ENCODE data around the gene MT1HL1. TPM values are rescaled to one million over a fixed set of nuclear protein-coding genes. Genes with fewer than 3 reads are reported as not detected.

Gene MT1HL1
- total and polyA plus RNA-seq, 7 donors = not detected

GRCh38 chr1:237016626-237017025 lies 12.4 kb upstream of the MT1HL1 start:
- H3K9me3 ChIP-seq = no peaks in the 10 kb centered on the region
- peaks cover 0 to 25% (median 20%) of the 10 kb centered on the region in 4 donors for H3K4me1 ChIP-seq
- no peak overlapping the region for H3K4me3 ChIP-seq
- TF ChIP-seq, protein P1, sequence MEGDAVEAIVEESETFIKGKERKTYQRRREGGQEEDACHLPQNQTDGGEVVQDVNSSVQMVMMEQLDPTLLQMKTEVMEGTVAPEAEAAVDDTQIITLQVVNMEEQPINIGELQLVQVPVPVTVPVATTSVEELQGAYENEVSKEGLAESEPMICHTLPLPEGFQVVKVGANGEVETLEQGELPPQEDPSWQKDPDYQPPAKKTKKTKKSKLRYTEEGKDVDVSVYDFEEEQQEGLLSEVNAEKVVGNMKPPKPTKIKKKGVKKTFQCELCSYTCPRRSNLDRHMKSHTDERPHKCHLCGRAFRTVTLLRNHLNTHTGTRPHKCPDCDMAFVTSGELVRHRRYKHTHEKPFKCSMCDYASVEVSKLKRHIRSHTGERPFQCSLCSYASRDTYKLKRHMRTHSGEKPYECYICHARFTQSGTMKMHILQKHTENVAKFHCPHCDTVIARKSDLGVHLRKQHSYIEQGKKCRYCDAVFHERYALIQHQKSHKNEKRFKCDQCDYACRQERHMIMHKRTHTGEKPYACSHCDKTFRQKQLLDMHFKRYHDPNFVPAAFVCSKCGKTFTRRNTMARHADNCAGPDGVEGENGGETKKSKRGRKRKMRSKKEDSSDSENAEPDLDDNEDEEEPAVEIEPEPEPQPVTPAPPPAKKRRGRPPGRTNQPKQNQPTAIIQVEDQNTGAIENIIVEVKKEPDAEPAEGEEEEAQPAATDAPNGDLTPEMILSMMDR (IDR thresholded peaks at IDR 0.05) = no peak
- TF ChIP-seq POLR2A (IDR thresholded peaks at IDR 0.05) (no peak), EP300 (IDR thresholded peaks at IDR 0.05) (no peak), POLR2AphosphoS5 (IDR thresholded peaks at IDR 0.05) (no peak)
- no peak overlapping the region for H3K27ac ChIP-seq
- no peaks in the 10 kb centered on the region for H3K27me3 ChIP-seq
- intact Hi-C loops (cut with DNase I) = loop anchor here (10.0 kb wide), 1 partner anchor 122 kb away; no protein-coding TSS in a partner anchor
- WGBS, 2 donors = 63 to 89% methylated on average over 1 of the region's 1 CpG
- H3K36me3 ChIP-seq = no peaks in the 10 kb centered on the region
- DNase-seq = no peak

- H3K36me3 ChIP-seq = no peaks in the 10 kb centered on the region
- no peak overlapping the region for H3K4me3 ChIP-seq
- no peaks in the 10 kb centered on the region for H3K9me3 ChIP-seq
- 75 to 82% methylated on average over 5 of the region's 5 CpGs for WGBS, 2 donors
- intact Hi-C loops (cut with DNase I) = loop anchor here (10.0 kb wide), 1 partner anchor 119 kb away; no protein-coding TSS in a partner anchor
- peak overlapping the region; percentile 67 to 90 (median 78) for H3K27ac ChIP-seq
- H3K4me1 ChIP-seq = peaks cover 0 to 27% (median 21%) of the 10 kb centered on the region in 4 donors
- no peak for DNase-seq
- no peaks in the 10 kb centered on the region for H3K27me3 ChIP-seq
- TF ChIP-seq, protein P1 (IDR thresholded peaks at IDR 0.05) = no peak
- TF ChIP-seq POLR2AphosphoS5 (IDR thresholded peaks at IDR 0.05) = peak in 1 of 4 donors; percentile 13
These were observed 9.4 kb upstream of the MT1HL1 start for GRCh38 chr1:237013608-237014007.

- no peaks in the 10 kb centered on the region for H3K9me3 ChIP-seq
- H3K27me3 ChIP-seq = no peaks in the 10 kb centered on the region
- peak in 3 of 4 donors; percentile 4 to 75 (median 44) for TF ChIP-seq POLR2AphosphoS5 (IDR thresholded peaks at IDR 0.05)
- TF ChIP-seq EP300 (IDR thresholded peaks at IDR 0.05) = peak in 2 of 4 donors; percentile 20 to 29
- TF ChIP-seq, protein P1 (IDR thresholded peaks at IDR 0.05) = no peak
- intact Hi-C loops (cut with DNase I) = loop anchor here (10.0 kb wide), 1 partner anchor 118 kb away; no protein-coding TSS in a partner anchor
- 11 to 61% methylated on average over 15 of the region's 15 CpGs for WGBS, 2 donors
- peaks cover 0 to 27% (median 21%) of the 10 kb centered on the region in 4 donors for H3K4me1 ChIP-seq
- peak; percentile 84 for DNase-seq
- H3K4me3 ChIP-seq = peak overlapping the region in 1 of 4 donors; percentile 14
- no peaks in the 10 kb centered on the region for H3K36me3 ChIP-seq
- peak overlapping the region; percentile 67 to 90 (median 78) for H3K27ac ChIP-seq
These were observed 8.6 kb upstream of the MT1HL1 start for GRCh38 chr1:237012788-237013383.

GRCh38 chr1:237012361-237012760 lies 8.1 kb upstream of the MT1HL1 start:
- 62 to 88% methylated on average over 5 of the region's 5 CpGs for WGBS, 2 donors
- no peaks in the 10 kb centered on the region for H3K9me3 ChIP-seq
- no peak overlapping the region for H3K4me3 ChIP-seq
- no peak for TF ChIP-seq POLR2AphosphoS5 (IDR thresholded peaks at IDR 0.05)
- no peak for TF ChIP-seq EP300 (IDR thresholded peaks at IDR 0.05)
- no peak for TF ChIP-seq POLR2A (IDR thresholded peaks at IDR 0.05)
- TF ChIP-seq, protein P1 (IDR thresholded peaks at IDR 0.05) = no peak
- intact Hi-C loops (cut with DNase I) = loop anchor here (10.0 kb wide), 1 partner anchor 118 kb away; no protein-coding TSS in a partner anchor
- no peaks in the 10 kb centered on the region for H3K36me3 ChIP-seq
- DNase-seq = no peak
- H3K27me3 ChIP-seq = no peaks in the 10 kb centered on the region
- H3K27ac ChIP-seq = peak overlapping the region; percentile 67 to 90 (median 78)
- H3K4me1 ChIP-seq = peaks cover 0 to 27% (median 21%) of the 10 kb centered on the region in 4 donors

Measured in sigmoid colon (tissue), 7 donors.